Gastrocnemius medialis (tissue), 4 donors: ENCODE data around the gene PPP1R11. TPM values are rescaled to one million over a fixed set of nuclear protein-coding genes. Genes with fewer than 3 reads are reported as not detected.

Experiments
- ATAC-seq, 2 donors: fragments of 150-250 bp; one replicate each; pipeline ENCODE4 v1.9.1; 2016
- DNase-seq, 2 donors: peaks; one replicate each; pipeline ENCODE4 v3.0.0-alpha.2; 2019
- H3K27ac ChIP-seq, 4 donors: fragments of 200-600 bp; sonication (generic); 1 replicate in 1 of 4; 2 replicates in 3 of 4; pipeline ENCODE4 v1.5.1; 2016 to 2018; ENCODE audit warnings: mild to moderate bottlenecking in 2 of 4, moderate library complexity in 1 of 4
- H3K27me3 ChIP-seq, 3 donors: fragments of 200-600 bp; sonication (generic) in 2 of 3; 1 replicate in 1 of 3; 2 replicates in 2 of 3; pipeline versions ENCODE4 v1.5.1 to v1.6.0; 2016 to 2019; ENCODE audit warnings: mild to moderate bottlenecking in 1 of 3, moderate library complexity in 1 of 3
- H3K36me3 ChIP-seq, 2 donors: fragments of 200-600 bp; sonication (generic) in 1 of 2; one replicate each; pipeline ENCODE4 v1.5.1; 2017 to 2018
- H3K4me1 ChIP-seq, 2 donors: fragments of 200-600 bp; sonication (generic) in 1 of 2; one replicate each; pipeline ENCODE4 v1.5.1; 2016 to 2017; ENCODE audit warnings: mild to moderate bottlenecking in 2 of 2
- H3K4me3 ChIP-seq, 4 donors: fragments of 200-600 bp; sonication (generic) in 3 of 4; 1 replicate in 1 of 4; 2 replicates in 3 of 4; pipeline ENCODE4 v1.5.1; 2016 to 2019; ENCODE audit warnings: mild to moderate bottlenecking in 2 of 4
- H3K9me3 ChIP-seq, 3 donors: fragments of 200-600 bp; sonication (generic) in 2 of 3; 1 replicate in 1 of 3; 2 replicates in 2 of 3; pipeline ENCODE4 v1.5.1; 2016 to 2019
- CTCF ChIP-seq, 5 experiments: fragments of 450-650 bp in 3 of 5; fragments of 200-600 bp in 2 of 5; sonication (generic) in 2 of 5; IDR thresholded peaks in 4 of 5; conservative IDR thresholded peaks in 1 of 5; 1 replicate in 4 of 5; 2 replicates in 1 of 5; pipeline ENCODE4 v1.5.1; 2016 to 2019; ENCODE audit warnings: antibody characterized with exemption in 5 of 5, mild to moderate bottlenecking in 3 of 5, moderate library complexity in 3 of 5
- POLR2A ChIP-seq, 2 donors: fragments of 450-650 bp; IDR thresholded peaks; one replicate each; pipeline ENCODE4 v1.6.1; 2017; ENCODE audit warnings: antibody characterized with exemption in 2 of 2, mild to moderate bottlenecking in 2 of 2, moderate library complexity in 2 of 2
- in situ Hi-C, 4 donors: fragments of 200-750 bp; cut with MboI; loops; one replicate each; pipeline versions ENCODE4 v1.15.0 to v1.8.0; 2017; ENCODE audit warnings: low sequenced_read_pairs in 4 of 4
- intact Hi-C: fragments of 100-400 bp; cut with DNase I; formaldehyde crosslinking; loops from one replicate; pipeline ENCODE4 v1.15.1; 2023; ENCODE audit warnings: low total_unique reads
- total RNA-seq, 4 donors: library from RNA; depleted of rRNA; stranded (reverse); fragments of >200 nt; gene quantifications; one replicate each; pipeline versions ENCODE4 v1.1.0 to v1.2.3, GENCODE V29; 2016

PPP1R11 gene
- total RNA-seq, 4 donors from 2014 or later: 34.0 to 72.4 (median 49.9) TPM

GRCh38 chr6:30043744-30044143, 23.3 kb upstream of the PPP1R11 start:
- Histone ChIP-seq H3K9me3 (no peaks in the 10 kb centered on the region), H3K36me3 (no peaks in the 10 kb centered on the region), H3K4me1 (peaks cover 0 to 10% of the 10 kb centered on the region in 2 donors), H3K4me3 (no peak overlapping the region), H3K27ac (no peak overlapping the region), H3K27me3 (no peaks in the 10 kb centered on the region)
- in situ Hi-C loops (no loop called here), intact Hi-C loops (no loop called here)
- TF ChIP-seq CTCF (IDR thresholded peaks at IDR 0.05 in 4 of 5, conservative IDR thresholded peaks at IDR 0.05 in 1 of 5) (no peak), POLR2A (IDR thresholded peaks at IDR 0.05) (no peak)
- DNase-seq: no peak
- ATAC-seq: no peak

- H3K27ac ChIP-seq: no peak overlapping the region
- no peak overlapping the region for H3K4me3 ChIP-seq
- no peaks in the 10 kb centered on the region for H3K27me3 ChIP-seq
- DNase-seq (no peak), ATAC-seq (no peak)
- H3K36me3 ChIP-seq: no peaks in the 10 kb centered on the region
- peaks cover 0 to 10% of the 10 kb centered on the region in 2 donors for H3K4me1 ChIP-seq
- TF ChIP-seq POLR2A (IDR thresholded peaks at IDR 0.05) (no peak), CTCF (IDR thresholded peaks at IDR 0.05 in 4 of 5, conservative IDR thresholded peaks at IDR 0.05 in 1 of 5) (no peak)
- H3K9me3 ChIP-seq: no peaks in the 10 kb centered on the region
- intact Hi-C loops (no loop called here), in situ Hi-C loops (no loop called here)
Measured at GRCh38 chr6:30044630-30045029, 22.4 kb upstream of the PPP1R11 start.

- intact Hi-C loops (no loop called here), in situ Hi-C loops (no loop called here)
- H3K27ac ChIP-seq: no peak overlapping the region
- DNase-seq: no peak
- H3K4me3 ChIP-seq: no peak overlapping the region
- no peaks in the 10 kb centered on the region for H3K36me3 ChIP-seq
- ATAC-seq: no peak
- H3K9me3 ChIP-seq: no peaks in the 10 kb centered on the region
- TF ChIP-seq POLR2A (IDR thresholded peaks at IDR 0.05): no peak
- peaks cover 0 to 6% of the 10 kb centered on the region in 2 donors for H3K4me1 ChIP-seq
- no peaks in the 10 kb centered on the region for H3K27me3 ChIP-seq
Measured at GRCh38 chr6:30047220-30047619, 19.8 kb upstream of the PPP1R11 start.

GRCh38 chr6:30053682-30054081, 13.3 kb upstream of the PPP1R11 start:
- Histone ChIP-seq H3K9me3 (no peaks in the 10 kb centered on the region), H3K27ac (no peak overlapping the region), H3K36me3 (peaks cover 0 to 32% of the 10 kb centered on the region in 2 donors), H3K27me3 (no peaks in the 10 kb centered on the region), H3K4me3 (no peak overlapping the region), H3K4me1 (no peaks in the 10 kb centered on the region)
- DNase-seq (no peak), ATAC-seq (no peak)
- TF ChIP-seq POLR2A (IDR thresholded peaks at IDR 0.05) (no peak), CTCF (IDR thresholded peaks at IDR 0.05 in 4 of 5, conservative IDR thresholded peaks at IDR 0.05 in 1 of 5) (no peak)
- in situ Hi-C loops (loop anchor here in 2 of 4 donors (25.0 kb wide), 1 partner anchor 284 kb away; the partner anchor contains the start of genes RPP21 (in 2 of the 2) and TRIM39 (in 2 of the 2)), intact Hi-C loops (no loop called here)

GRCh38 chr6:30055513-30055912, 11.5 kb upstream of the PPP1R11 start:
- no peak overlapping the region for H3K27ac ChIP-seq
- H3K4me1 ChIP-seq: peaks cover 8 to 9% of the 10 kb centered on the region in 2 donors
- H3K27me3 ChIP-seq: no peaks in the 10 kb centered on the region
- H3K36me3 ChIP-seq: peaks cover 0 to 32% of the 10 kb centered on the region in 2 donors
- TF ChIP-seq CTCF (IDR thresholded peaks at IDR 0.05 in 4 of 5, conservative IDR thresholded peaks at IDR 0.05 in 1 of 5): no peak
- no peak for TF ChIP-seq POLR2A (IDR thresholded peaks at IDR 0.05)
- DNase-seq (no peak), ATAC-seq (no peak)
- intact Hi-C loops (loop anchor here (5.0 kb wide), 1 partner anchor 48 kb away; no protein-coding TSS in a partner anchor), in situ Hi-C loops (loop anchor here in 2 of 4 donors (25.0 kb wide), 1 partner anchor 282 kb away; the partner anchor contains the start of genes RPP21 (in 2 of the 2) and TRIM39 (in 2 of the 2))
- no peak overlapping the region for H3K4me3 ChIP-seq
- H3K9me3 ChIP-seq: no peaks in the 10 kb centered on the region
